Lower leg skin (tissue), 4 donors: ENCODE measurements around the gene RAB1B. TPM values are rescaled to one million over a fixed set of nuclear protein-coding genes. Genes with fewer than 3 reads are reported as not detected.
A peak's percentile ranks its signal among the peaks of the same experiment; 100 is the strongest.

Source experiments
- DNase-seq, 2 donors: peaks; one replicate each; pipeline ENCODE4 v3.0.0-alpha.2; 2019; ENCODE audit warnings: low spot score in 2 of 2
- H3K4me3 ChIP-seq: fragments of 200-600 bp; sonication (generic); 2 replicates; pipeline ENCODE4 v1.5.1; 2017; ENCODE audit warnings: mild to moderate bottlenecking, low read depth; ENCODE audit not compliant: poor library complexity, severe bottlenecking
- CTCF ChIP-seq, 3 donors: fragments of 450-650 bp; IDR thresholded peaks; one replicate each; pipeline ENCODE4 v1.5.1; 2016; ENCODE audit warnings: antibody characterized with exemption in 3 of 3, mild to moderate bottlenecking in 3 of 3, moderate library complexity in 2 of 3
- POLR2A ChIP-seq, 2 donors: fragments of 450-650 bp; IDR thresholded peaks; one replicate each; pipeline ENCODE4 v1.6.1; 2016 to 2017; ENCODE audit warnings: antibody characterized with exemption in 2 of 2, mild to moderate bottlenecking in 1 of 2, moderate library complexity in 1 of 2
- WGBS, 2 donors: methylation state at CpG; one replicate each; pipeline ENCODE4 v1.1.5; 2018; 5-methylcytosine and 5-hydroxymethylcytosine counted together
- intact Hi-C: fragments of 100-400 bp; cut with DNase I; formaldehyde crosslinking; loops from one replicate; pipeline ENCODE4 v1.15.0; 2023; ENCODE audit warnings: low total_unique reads
- total RNA-seq, 4 donors: library from RNA; depleted of rRNA; stranded (reverse); fragments of >200 nt; gene quantifications; one replicate each; pipeline ENCODE4 v1.1.0, GENCODE V29; 2016

RAB1B gene
- total RNA-seq: 100 to 1,000 TPM; 118 to 143 (median 126) TPM

GRCh38 chr11:66268244-66268951 lies at the start of gene RAB1B:
Gene RAB1B, plus strand, starts transcription at chr11:66268639. Its CDS starts 41 bp downstream, at chr11:66268680.
- 0% methylated on average over 13 to 40 of the region's 64 CpGs for WGBS, 2 donors
- intact Hi-C loops: no loop called here
- TF ChIP-seq CTCF (IDR thresholded peaks at IDR 0.05): no peak
- TF ChIP-seq POLR2A (IDR thresholded peaks at IDR 0.05): no peak
- peak within 1 kb of the TSS; percentile 76 for H3K4me3 ChIP-seq
- peak; percentile 100 for DNase-seq

DNA sequence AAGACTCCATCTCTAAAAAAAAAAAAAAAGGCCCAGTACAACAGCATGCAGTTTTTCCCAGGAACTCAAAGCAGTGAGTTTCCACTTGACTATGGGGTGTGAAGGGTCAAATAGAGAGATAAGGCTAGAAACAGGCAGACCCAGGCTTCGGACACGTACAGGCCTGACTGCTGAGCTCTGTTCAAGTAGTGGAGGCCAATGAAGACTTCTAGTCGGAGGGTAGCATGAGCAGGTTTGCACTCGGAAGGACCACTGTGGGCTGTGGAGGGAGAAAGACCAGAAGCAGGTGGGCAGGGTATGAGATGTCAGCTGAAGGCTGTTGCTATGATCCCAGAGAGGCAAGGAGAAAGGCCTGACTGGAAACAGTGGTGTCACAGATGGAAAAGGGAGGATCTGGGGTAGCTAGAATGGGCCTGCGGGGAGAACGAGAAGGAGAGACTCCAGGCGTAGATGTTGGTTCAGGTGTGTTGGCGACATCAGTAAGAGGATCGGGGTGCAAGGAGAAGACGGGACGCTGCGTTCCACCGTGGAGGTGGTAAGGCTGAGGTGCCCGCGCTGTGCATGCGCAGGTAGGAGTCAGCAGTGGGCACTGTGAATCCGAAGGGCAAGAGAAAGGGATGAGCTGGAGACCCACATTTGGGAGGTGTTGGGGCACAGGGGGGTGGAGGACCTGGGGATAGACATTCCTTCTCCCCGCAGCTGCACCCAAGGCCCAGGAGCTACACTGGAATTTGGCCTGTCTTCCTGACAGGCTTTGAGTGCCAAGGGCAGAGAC lies 49.4 kb upstream of the RAB1B start:
- 93 to 97% methylated on average over 18 of the region's 18 CpGs for WGBS, 2 donors
- no peak overlapping the region for H3K4me3 ChIP-seq
- DNase-seq: peak in 1 of 2 donors; percentile 75
- intact Hi-C loops: no loop called here
- TF ChIP-seq CTCF (IDR thresholded peaks at IDR 0.05): no peak
- no peak for TF ChIP-seq POLR2A (IDR thresholded peaks at IDR 0.05)

GRCh38 chr11:66219846-66220565 lies 48.4 kb upstream of the RAB1B start:
- 90 to 93% methylated on average over 19 of the region's 19 CpGs for WGBS, 2 donors
- H3K4me3 ChIP-seq: no peak overlapping the region
- peak in 1 of 2 donors; percentile 78 for DNase-seq
- intact Hi-C loops: loop anchor here (5.0 kb wide), 1 partner anchor 67 kb away; the partner anchor contains the start of gene YIF1A
- TF ChIP-seq POLR2A (IDR thresholded peaks at IDR 0.05): no peak
- no peak for TF ChIP-seq CTCF (IDR thresholded peaks at IDR 0.05)

GRCh38 chr11:66220566-66220935 lies 47.9 kb upstream of the RAB1B start:
- 88 to 94% methylated on average over 6 of the region's 6 CpGs for WGBS, 2 donors
- intact Hi-C loops: loop anchor here (5.0 kb wide), 1 partner anchor 67 kb away; the partner anchor contains the start of gene YIF1A
- peak in 1 of 2 donors; percentile 53 for DNase-seq
- TF ChIP-seq POLR2A (IDR thresholded peaks at IDR 0.05) (no peak), CTCF (IDR thresholded peaks at IDR 0.05) (no peak)
- H3K4me3 ChIP-seq: no peak overlapping the region

DNA sequence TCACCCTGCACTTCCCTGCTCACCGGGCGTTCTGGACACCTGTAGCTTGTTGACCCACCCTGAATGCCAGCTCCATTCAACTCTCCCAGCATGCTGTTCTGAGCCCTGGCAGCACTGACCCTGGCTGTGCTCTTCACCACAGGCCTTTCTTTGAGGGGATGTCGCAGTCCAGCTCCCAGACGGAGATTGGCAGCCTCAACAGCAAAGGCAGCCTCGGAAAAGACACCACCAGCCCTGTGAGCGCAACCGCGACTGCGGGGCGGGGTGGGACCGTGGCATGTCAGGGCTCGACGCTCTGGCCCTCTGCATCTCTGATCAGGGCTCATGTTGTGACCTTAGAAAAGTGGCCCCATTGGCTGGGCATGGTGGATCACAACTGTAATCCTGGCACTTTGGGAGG lies 47.4 kb upstream of the RAB1B start:
- DNase-seq: peak in 1 of 2 donors; percentile 52
- intact Hi-C loops: loop anchor here (5.0 kb wide), 1 partner anchor 66 kb away; the partner anchor contains the start of gene YIF1A
- WGBS, 2 donors: 78 to 89% methylated on average over 13 of the region's 13 CpGs
- TF ChIP-seq POLR2A (IDR thresholded peaks at IDR 0.05): no peak
- TF ChIP-seq CTCF (IDR thresholded peaks at IDR 0.05): no peak
- H3K4me3 ChIP-seq: no peak overlapping the region
